NCI-H2171 (cell line): Measurements from ENCODE around the gene EIF2B4.
A peak's percentile ranks its signal among the peaks of the same experiment; 100 is the strongest.
"Not testable (repeated sequence)": the region's sequence is repeated elsewhere in the genome, so short reads cannot be mapped to it uniquely, and the experiment has no call there.

Experiments used
- DNase-seq: peaks from one replicate; lab custom pipeline; 2025; lab: John Stamatoyannopoulos, UW

Gene EIF2B4

DNA sequence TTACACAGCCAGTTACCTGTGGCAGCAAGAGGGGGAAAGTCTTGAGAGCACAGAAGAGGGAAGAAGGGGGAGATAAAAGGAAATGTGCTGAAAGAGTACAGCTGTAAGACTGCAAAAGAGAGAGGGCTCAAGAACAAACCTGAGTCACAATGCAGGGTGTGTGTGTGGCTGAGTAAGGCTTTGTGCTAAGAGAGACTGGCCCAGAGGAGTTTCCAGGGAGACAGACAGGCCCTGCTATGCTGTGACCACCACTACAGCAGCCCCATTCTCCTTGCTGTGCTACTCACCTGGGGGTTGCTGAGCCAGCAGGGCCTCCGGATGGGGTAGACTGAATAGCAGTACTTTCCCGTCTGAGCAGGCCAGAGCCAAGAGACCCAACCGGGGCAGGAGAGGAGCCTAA, 34.8 kb downstream of the EIF2B4 start:
- DNase-seq = no peak

DNA sequence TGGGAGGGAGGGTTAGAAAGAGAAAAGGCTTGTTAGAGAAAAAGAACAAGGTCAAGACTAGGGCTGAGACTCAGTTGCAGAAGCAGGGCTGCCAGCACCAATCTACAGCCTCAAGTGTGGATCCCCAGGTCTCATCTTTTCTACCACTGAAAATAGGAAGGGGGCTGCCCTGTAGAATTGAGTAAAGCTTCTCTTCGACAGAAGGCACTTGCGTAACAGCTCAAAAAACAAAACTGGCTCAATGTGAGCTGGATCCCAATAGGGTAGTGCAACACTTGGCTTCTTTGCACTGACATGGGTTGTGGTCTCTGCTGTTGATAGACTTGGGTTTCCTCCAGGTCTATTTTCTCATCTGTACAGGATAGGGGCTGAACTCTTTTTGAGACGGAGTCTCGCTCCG, 45.4 kb downstream of the EIF2B4 start:
- DNase-seq = no peak

DNA sequence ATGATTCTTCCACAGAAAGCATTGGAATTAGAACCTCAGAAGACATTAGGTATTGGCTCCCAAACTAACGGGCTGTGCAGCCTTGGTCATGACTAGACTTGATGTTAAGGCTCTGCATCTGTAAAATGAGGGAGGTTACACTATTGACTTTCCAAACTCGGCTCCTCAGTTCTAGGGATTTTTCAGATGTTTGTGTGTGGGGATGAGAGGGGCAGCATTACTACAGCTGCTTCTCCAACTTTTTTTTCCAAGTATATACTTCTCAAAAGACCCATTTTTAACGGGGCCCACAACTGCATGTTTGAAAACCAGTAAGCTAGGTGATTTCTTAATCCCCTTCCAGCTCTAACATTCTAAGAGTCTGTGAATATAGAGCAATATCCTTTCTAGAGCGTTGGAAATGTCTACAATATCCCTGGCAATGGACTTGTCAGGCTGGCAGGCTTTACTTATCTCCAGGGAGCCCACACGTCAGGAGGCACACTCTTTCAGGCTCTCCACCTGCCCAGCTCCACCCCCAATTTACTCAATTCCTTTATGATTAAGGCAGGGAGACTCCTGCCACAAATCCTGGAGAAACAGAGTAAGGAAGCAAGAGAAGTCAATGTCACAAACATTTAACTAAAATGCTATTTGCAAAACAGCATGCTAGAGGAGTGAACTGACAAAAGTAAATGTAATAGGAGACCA, 46.4 kb downstream of the EIF2B4 start:
- DNase-seq = no peak

DNA sequence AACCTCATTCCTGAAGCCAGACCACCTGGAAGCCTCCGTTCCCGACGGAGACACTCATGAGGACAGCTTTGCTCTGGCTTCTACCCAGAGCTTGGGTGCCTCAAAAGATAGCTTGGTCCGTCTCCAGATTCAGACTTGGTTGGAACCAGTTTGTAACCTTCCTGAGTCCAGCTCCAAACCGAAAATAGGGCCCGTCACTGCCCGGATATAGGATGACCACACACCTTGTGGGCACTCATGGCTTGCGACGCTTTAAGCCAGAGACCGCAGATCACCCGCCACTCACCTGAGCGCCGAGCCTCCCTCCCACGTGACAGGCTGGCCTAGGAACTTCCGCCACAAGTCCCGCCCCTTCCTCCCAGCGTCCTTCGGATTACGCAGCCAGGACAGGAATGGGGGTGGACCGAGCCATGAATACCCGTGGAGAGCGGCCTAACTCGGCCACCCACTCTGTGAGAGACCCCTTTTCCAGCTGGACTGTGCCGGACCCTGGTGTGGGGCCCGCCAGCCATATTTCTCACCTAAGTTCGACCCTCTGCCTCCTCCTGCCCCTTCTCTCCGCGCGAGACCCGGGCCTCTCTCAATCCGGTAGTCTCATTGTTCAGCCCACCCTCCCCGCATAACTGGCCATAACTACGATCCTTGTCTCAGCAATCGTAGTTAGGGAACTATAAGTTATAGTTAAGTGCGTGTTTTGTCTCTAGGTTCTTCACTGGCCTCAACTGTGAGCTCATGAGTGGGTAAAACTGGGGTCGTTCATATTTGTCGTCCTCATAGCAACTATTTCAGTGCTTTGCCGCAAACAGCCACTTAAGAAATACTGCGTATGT, 47.2 kb downstream of the EIF2B4 start, which contains the start of gene MPV17:
Gene MPV17 (minus strand): TSS at position 332 of the 830 bp plus-strand sequence. CDS start 580 bp downstream, outside the sequence.
- peak; percentile 93 for DNase-seq

DNA sequence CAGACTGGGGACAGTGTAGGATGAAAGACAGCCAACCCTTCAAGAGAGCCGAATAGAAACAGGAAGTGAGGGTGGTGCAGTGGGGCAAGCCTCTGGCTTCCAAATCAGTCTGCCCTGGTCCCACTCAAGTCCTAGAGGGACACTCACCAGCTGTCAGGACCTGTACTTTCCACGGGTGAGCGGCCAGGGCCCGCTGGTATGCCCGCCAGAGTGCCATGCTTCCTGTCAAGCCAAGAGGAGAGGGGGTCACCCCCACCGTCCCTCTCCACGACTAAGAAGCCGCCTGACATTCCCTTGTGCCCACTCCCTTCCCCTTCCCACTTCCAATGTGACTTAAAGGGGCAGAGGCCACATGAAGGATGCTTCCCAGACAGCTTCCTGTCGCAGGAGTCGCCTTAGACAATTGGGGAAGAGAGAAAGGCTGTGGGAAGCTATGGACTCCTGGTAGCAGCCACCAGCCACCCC, 47.8 kb downstream of the EIF2B4 start:
- no peak for DNase-seq

DNA sequence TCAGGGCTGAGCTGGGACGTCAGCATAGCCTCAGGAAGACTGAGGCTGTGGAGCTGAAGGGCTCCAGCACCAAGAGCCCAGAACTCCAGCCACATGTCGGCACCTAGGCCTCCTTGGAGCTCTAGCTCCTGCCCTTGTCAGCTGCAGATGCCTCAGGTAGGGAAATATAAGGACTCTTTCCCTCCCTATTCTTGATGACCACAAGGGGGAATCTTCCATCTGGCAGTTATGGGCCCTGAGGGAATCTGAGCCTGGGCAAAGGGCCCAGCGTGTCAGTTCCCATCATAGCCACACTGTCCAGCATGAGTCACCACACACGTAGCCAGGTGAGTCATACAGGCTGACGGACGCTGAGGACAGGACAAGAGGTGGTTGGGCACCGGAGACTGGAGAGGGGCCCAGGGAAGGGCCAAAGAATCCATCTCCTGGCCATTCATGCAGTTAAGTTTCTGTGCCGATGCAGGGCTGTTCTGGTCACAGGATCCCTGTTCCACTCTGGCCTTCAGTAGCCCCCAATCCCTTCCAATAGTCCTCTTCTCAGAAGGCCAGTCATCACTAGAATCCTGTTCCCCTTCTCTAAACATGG, 49.1 kb downstream of the EIF2B4 start:
- DNase-seq = no peak

DNA sequence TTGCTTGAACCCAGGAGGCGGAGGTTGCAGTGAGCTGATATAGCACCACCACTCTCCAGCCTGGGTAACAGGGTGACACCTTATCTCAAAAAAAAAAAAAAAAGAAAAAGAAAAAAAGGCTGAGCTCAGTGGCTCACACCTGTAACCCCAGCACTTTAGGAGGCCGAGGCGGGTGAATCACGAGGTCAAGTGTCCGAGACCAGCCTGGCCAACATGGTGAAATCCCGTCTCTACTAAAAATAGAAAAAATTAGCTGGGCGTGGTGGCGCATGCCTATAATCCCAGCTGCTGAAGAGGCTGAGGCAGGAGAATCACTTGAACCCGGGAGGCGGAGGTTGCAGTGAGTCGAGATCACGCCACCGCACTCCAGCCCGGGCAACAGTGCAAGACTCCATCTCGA, 50.3 kb downstream of the EIF2B4 start:
- DNase-seq = not testable (repeated sequence)

DNA sequence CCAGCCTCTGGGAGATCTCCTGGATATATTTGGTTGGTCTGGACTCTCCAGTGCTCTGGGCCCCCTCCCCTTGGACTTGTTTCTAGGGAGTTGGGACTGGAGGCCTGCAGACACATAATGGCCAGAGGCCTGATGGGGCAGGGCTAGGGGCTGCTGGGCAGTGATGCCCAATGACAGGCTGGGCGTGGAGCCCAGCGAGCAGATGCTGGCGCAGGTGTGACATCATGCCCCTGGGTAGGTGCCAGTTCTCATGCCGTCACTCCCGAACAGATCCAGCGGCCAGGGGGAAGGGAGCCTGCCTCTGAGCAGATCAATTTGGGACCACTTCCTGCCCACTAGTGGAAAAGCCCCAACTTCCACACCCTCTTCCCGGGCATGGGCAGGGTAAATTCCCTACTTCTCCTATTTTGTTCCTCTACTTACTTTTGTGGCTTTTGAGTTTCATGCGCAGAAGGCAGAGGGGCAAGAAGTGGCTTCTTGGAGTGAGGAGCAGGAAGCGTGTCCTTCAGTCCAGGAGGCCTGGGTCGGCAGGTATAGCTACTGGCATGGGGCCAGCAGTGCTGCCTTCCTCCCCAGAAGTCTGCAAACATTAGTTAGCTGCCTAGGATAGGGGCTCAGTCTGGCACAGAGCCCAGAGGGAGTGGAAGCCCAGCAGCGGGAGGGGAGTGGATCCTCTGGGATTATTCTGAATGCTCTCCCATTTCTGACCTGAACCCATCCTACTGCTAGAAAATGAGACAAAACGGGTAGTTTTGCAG, 53.3 kb downstream of the EIF2B4 start:
- no peak for DNase-seq

DNA sequence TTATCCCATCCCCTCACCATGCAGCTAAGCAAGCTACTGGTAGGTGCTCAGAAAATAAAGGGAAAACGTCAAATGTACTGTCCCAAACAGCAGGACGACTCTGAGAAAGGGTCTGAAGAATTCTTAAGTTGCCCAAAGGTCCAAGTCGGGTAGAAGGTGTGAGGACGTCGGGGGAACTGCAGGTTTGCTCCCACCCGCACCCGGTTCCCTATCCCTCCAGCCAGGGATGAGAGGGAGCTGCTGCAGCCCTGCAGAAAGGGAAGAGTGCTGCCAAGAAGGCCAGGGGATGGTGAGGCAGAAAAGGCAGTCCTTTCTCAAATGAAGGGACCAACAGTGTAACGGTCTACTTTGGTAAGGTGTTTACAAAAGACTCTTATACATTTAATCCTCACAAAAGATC, 55.0 kb downstream of the EIF2B4 start:
- no peak for DNase-seq

DNA sequence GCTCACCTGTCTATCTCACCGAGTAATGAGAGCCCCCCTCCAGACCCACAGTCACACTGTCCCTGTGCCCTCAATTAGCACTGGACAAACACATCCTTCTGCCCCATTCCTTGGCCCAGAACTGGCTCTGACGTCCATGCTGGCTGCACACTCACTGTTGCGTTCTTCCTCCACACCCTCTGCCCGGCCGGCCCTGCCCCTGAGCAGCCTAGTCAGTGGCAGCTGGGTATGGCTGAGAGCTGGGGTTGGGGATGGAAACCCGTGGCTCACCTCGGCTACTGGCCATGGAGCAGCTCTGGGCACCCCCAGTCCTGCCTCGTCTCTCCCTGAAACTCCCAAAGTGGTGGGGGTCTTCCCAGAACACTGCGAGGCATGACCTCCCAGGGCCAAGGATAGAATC, 55.4 kb downstream of the EIF2B4 start:
- DNase-seq = no peak
